IPS-20b (cell line): ENCODE results near the gene RASA3.

Experiments used
- H3K27ac ChIP-seq: one replicate; pipeline ENCODE4 v1.5.1; 2013; ENCODE audit warnings: low read length
- H3K27me3 ChIP-seq: 2 replicates; pipeline ENCODE4 v1.6.1; 2013; ENCODE audit warnings: mild to moderate bottlenecking, low read length, inconsistent platforms; ENCODE audit not compliant: insufficient read depth
- H3K36me3 ChIP-seq: 2 replicates; pipeline ENCODE4 v1.6.1; 2013; ENCODE audit warnings: low read depth, mild to moderate bottlenecking, inconsistent platforms, low read length, moderate library complexity; ENCODE audit not compliant: insufficient read depth
- H3K4me1 ChIP-seq: 2 replicates; pipeline ENCODE4 v1.6.1; 2013; ENCODE audit warnings: mild to moderate bottlenecking, control low read depth, inconsistent platforms, low read length, moderate library complexity; ENCODE audit not compliant: insufficient read depth
- H3K4me3 ChIP-seq: 2 replicates; pipeline ENCODE4 v1.5.1; 2013; ENCODE audit warnings: mild to moderate bottlenecking, low read length, inconsistent platforms
- H3K9ac ChIP-seq: 2 replicates; pipeline ENCODE4 v1.6.1; 2013; ENCODE audit warnings: low read depth, mild to moderate bottlenecking, inconsistent platforms, low read length, moderate library complexity
- H3K9me3 ChIP-seq: 2 replicates; pipeline ENCODE4 v1.6.1; 2013; ENCODE audit warnings: mild to moderate bottlenecking, low read depth, low read length, inconsistent platforms; ENCODE audit not compliant: insufficient read depth

RASA3 gene

GRCh38 chr13:113973218-113974164 lies 158.9 kb downstream of the RASA3 start, which contains the start of gene C13orf46:
Gene C13orf46 (minus strand): TSS chr13:113974076. CDS start chr13:113973997, 79 bp downstream.
- no peak within 1 kb of the TSS for H3K4me3 ChIP-seq
- no peaks in the 10 kb centered on the region for H3K9me3 ChIP-seq
- no peak within 1 kb of the TSS for H3K27ac ChIP-seq
- H3K36me3 ChIP-seq = no peaks in the 10 kb centered on the region; the same call in 1 of the 2 replicates
- H3K4me1 ChIP-seq = no peaks in the 10 kb centered on the region; the same call in 1 of the 2 replicates
- H3K9ac ChIP-seq = no peak within 1 kb of the TSS
- no peaks in the 10 kb centered on the region for H3K27me3 ChIP-seq

- Histone ChIP-seq H3K9ac (no peak overlapping the region), H3K4me3 (no peak overlapping the region), H3K27ac (no peak overlapping the region), H3K9me3 (no peaks in the 10 kb centered on the region), H3K27me3 (no peaks in the 10 kb centered on the region), H3K4me1 (no peaks in the 10 kb centered on the region; the same call in 1 of the 2 replicates), H3K36me3 (no peaks in the 10 kb centered on the region)
These were observed 159.8 kb downstream of the RASA3 start for GRCh38 chr13:113972451-113973217.

GRCh38 chr13:113971471-113972231 lies 160.8 kb downstream of the RASA3 start:
- H3K27me3 ChIP-seq = no peaks in the 10 kb centered on the region
- no peaks in the 10 kb centered on the region for H3K36me3 ChIP-seq
- no peak overlapping the region for H3K9ac ChIP-seq
- peaks cover 3% of the 10 kb centered on the region; the same call in 1 of the 2 replicates for H3K9me3 ChIP-seq
- no peaks in the 10 kb centered on the region for H3K4me1 ChIP-seq
- no peak overlapping the region for H3K4me3 ChIP-seq
- H3K27ac ChIP-seq = no peak overlapping the region

- H3K27ac ChIP-seq = no peak overlapping the region
- H3K36me3 ChIP-seq = no peaks in the 10 kb centered on the region
- no peaks in the 10 kb centered on the region for H3K27me3 ChIP-seq
- peaks cover 9% of the 10 kb centered on the region for H3K9me3 ChIP-seq
- H3K4me1 ChIP-seq = no peaks in the 10 kb centered on the region
- H3K9ac ChIP-seq = no peak overlapping the region
- no peak overlapping the region for H3K4me3 ChIP-seq
These were observed 161.5 kb downstream of the RASA3 start for GRCh38 chr13:113970810-113971470.

- Histone ChIP-seq H3K27ac (no peak overlapping the region), H3K4me1 (no peaks in the 10 kb centered on the region), H3K4me3 (no peak overlapping the region), H3K9me3 (peaks cover 18% of the 10 kb centered on the region), H3K36me3 (no peaks in the 10 kb centered on the region), H3K27me3 (no peaks in the 10 kb centered on the region), H3K9ac (no peak overlapping the region)
These were observed 162.3 kb downstream of the RASA3 start for GRCh38 chr13:113969973-113970611.

GRCh38 chr13:113969311-113969972 lies 163.0 kb downstream of the RASA3 start:
- Histone ChIP-seq H3K9ac (no peak overlapping the region), H3K4me1 (no peaks in the 10 kb centered on the region), H3K9me3 (peaks cover 24% of the 10 kb centered on the region), H3K27me3 (no peaks in the 10 kb centered on the region), H3K27ac (no peak overlapping the region), H3K36me3 (no peaks in the 10 kb centered on the region), H3K4me3 (no peak overlapping the region)

GRCh38 chr13:113968463-113969310 lies 163.7 kb downstream of the RASA3 start:
- Histone ChIP-seq H3K4me1 (no peaks in the 10 kb centered on the region), H3K27me3 (no peaks in the 10 kb centered on the region), H3K9ac (no peak overlapping the region), H3K4me3 (no peak overlapping the region), H3K36me3 (no peaks in the 10 kb centered on the region), H3K27ac (no peak overlapping the region), H3K9me3 (peaks cover 26% of the 10 kb centered on the region)

GRCh38 chr13:113967729-113968462 lies 164.5 kb downstream of the RASA3 start:
- Histone ChIP-seq H3K4me3 (no peak overlapping the region), H3K27me3 (no peaks in the 10 kb centered on the region), H3K27ac (no peak overlapping the region), H3K9ac (no peak overlapping the region), H3K36me3 (no peaks in the 10 kb centered on the region), H3K4me1 (no peaks in the 10 kb centered on the region), H3K9me3 (peaks cover 26% of the 10 kb centered on the region)

- H3K9ac ChIP-seq = no peak overlapping the region
- H3K27ac ChIP-seq = no peak overlapping the region
- no peaks in the 10 kb centered on the region for H3K27me3 ChIP-seq
- H3K9me3 ChIP-seq = peaks cover 28% of the 10 kb centered on the region
- no peaks in the 10 kb centered on the region for H3K4me1 ChIP-seq
- no peaks in the 10 kb centered on the region for H3K36me3 ChIP-seq
- H3K4me3 ChIP-seq = no peak overlapping the region
These were observed 165.2 kb downstream of the RASA3 start for GRCh38 chr13:113967206-113967720.
